ENCODE measurements around the gene MYBPHL. TPM values are rescaled to one million over a fixed set of nuclear protein-coding genes. Genes with fewer than 3 reads are reported as not detected.

MYBPHL gene
- total and polyA plus RNA-seq, 4 donors = 0.34 to 3.3 (median 1.4) TPM

- no peak for DNase-seq
These were observed 37.4 kb downstream of the MYBPHL start for GRCh38 chr1:109269212-109269980.

GRCh38 chr1:109268431-109269211 lies 38.2 kb downstream of the MYBPHL start:
- H3K4me3 ChIP-seq = no peak overlapping the region
- 93 to 96% methylated on average over 26 to 29 of the region's 29 CpGs for WGBS, 2 donors
- ATAC-seq (ENCODE audit: insufficient read depth, low FRiP score) (no peak), DNase-seq (no peak)
- H3K9me3 ChIP-seq (ENCODE audit: control insufficient read depth in 4 of 4, insufficient read depth in 3 of 4, low read length in 3 of 4) = no peaks in the 10 kb centered on the region
- no peaks in the 10 kb centered on the region for H3K27me3 ChIP-seq (ENCODE audit: control insufficient read depth in 3 of 3, insufficient read depth in 3 of 3, low read length in 2 of 3)
- H3K4me1 ChIP-seq (ENCODE audit: control insufficient read depth in 5 of 5, insufficient read depth in 5 of 5, low read length in 5 of 5) = peaks cover 0 to 17% (median 2%) of the 10 kb centered on the region in 5 donors
- H3K9ac ChIP-seq (ENCODE audit: insufficient read depth in 1 of 2, low read length in 2 of 2) = no peak overlapping the region
- H3K27ac ChIP-seq (ENCODE audit: low read depth in 1 of 2, low read length in 1 of 2) = no peak overlapping the region
- H3K36me3 ChIP-seq (ENCODE audit: control insufficient read depth in 4 of 4, insufficient read depth in 4 of 4, low read length in 4 of 4) = peaks cover 0 to 4% (median 2%) of the 10 kb centered on the region in 4 donors
- TF ChIP-seq CTCF (IDR thresholded peaks at IDR 0.05; ENCODE audit: control extremely low read depth, extremely low read depth) = no peak

More at GRCh38 chr1:109269212-109269980, 37.4 kb downstream of the MYBPHL start:
- Histone ChIP-seq H3K9me3 (ENCODE audit: control insufficient read depth in 4 of 4, insufficient read depth in 3 of 4, low read length in 3 of 4) (no peaks in the 10 kb centered on the region), H3K4me3 (no peak overlapping the region), H3K9ac (ENCODE audit: insufficient read depth in 1 of 2, low read length in 2 of 2) (no peak overlapping the region), H3K27ac (ENCODE audit: low read depth in 1 of 2, low read length in 1 of 2) (no peak overlapping the region), H3K27me3 (ENCODE audit: control insufficient read depth in 3 of 3, insufficient read depth in 3 of 3, low read length in 2 of 3) (no peaks in the 10 kb centered on the region), H3K36me3 (ENCODE audit: control insufficient read depth in 4 of 4, insufficient read depth in 4 of 4, low read length in 4 of 4) (peaks cover 0 to 4% (median 2%) of the 10 kb centered on the region in 4 donors), H3K4me1 (ENCODE audit: control insufficient read depth in 5 of 5, insufficient read depth in 5 of 5, low read length in 5 of 5) (peaks cover 0 to 25% (median 0%) of the 10 kb centered on the region in 5 donors)
- TF ChIP-seq CTCF (IDR thresholded peaks at IDR 0.05; ENCODE audit: control extremely low read depth, extremely low read depth) = no peak
- ATAC-seq (ENCODE audit: insufficient read depth, low FRiP score) = no peak
- WGBS, 2 donors = 91 to 93% methylated on average over 33 of the region's 33 CpGs

- ATAC-seq (ENCODE audit: insufficient read depth, low FRiP score) = no peak
- no peak overlapping the region for H3K27ac ChIP-seq (ENCODE audit: low read depth in 1 of 2, low read length in 1 of 2)
- H3K4me1 ChIP-seq (ENCODE audit: control insufficient read depth in 5 of 5, insufficient read depth in 5 of 5, low read length in 5 of 5) = peaks cover 0 to 9% (median 2%) of the 10 kb centered on the region in 5 donors
- H3K9ac ChIP-seq (ENCODE audit: insufficient read depth in 1 of 2, low read length in 2 of 2) = no peak overlapping the region
- H3K27me3 ChIP-seq (ENCODE audit: control insufficient read depth in 3 of 3, insufficient read depth in 3 of 3, low read length in 2 of 3) = no peaks in the 10 kb centered on the region
- H3K4me3 ChIP-seq = no peak overlapping the region
- no peaks in the 10 kb centered on the region for H3K9me3 ChIP-seq (ENCODE audit: control insufficient read depth in 4 of 4, insufficient read depth in 3 of 4, low read length in 3 of 4)
- DNase-seq = no peak
- peaks cover 0 to 4% (median 2%) of the 10 kb centered on the region in 4 donors for H3K36me3 ChIP-seq (ENCODE audit: control insufficient read depth in 4 of 4, insufficient read depth in 4 of 4, low read length in 4 of 4)
- 92 to 93% methylated on average over 17 of the region's 17 CpGs for WGBS, 2 donors
- TF ChIP-seq CTCF (IDR thresholded peaks at IDR 0.05; ENCODE audit: control extremely low read depth, extremely low read depth) = no peak
These were observed 39.0 kb downstream of the MYBPHL start for GRCh38 chr1:109267743-109268300.
